Testis (tissue), 3 donors: Measurements from ENCODE around the gene HSD17B11. TPM values are rescaled to one million over a fixed set of nuclear protein-coding genes. Genes with fewer than 3 reads are reported as not detected.
"Not testable (repeated sequence)": the region's sequence is repeated elsewhere in the genome, so short reads cannot be mapped to it uniquely, and the experiment has no call there.

Experiments used
- DNase-seq: peaks from one replicate; pipeline ENCODE4 v3.0.0-alpha.2; 2019
- H3K27ac ChIP-seq, 2 donors: fragments of 200-600 bp; sonication (generic); one replicate each; pipeline ENCODE4 v1.5.1; 2019
- H3K27me3 ChIP-seq: fragments of 200-600 bp; sonication (generic); one replicate; pipeline ENCODE4 v1.5.1; 2019
- H3K36me3 ChIP-seq: fragments of 200-600 bp; sonication (generic); one replicate; pipeline ENCODE4 v1.5.1; 2017; ENCODE audit warnings: low read depth; ENCODE audit errors: missing control alignments
- H3K4me1 ChIP-seq: fragments of 200-600 bp; sonication (generic); one replicate; pipeline ENCODE4 v1.5.1; 2019
- H3K4me3 ChIP-seq, 2 donors: fragments of 200-600 bp; sonication (generic); one replicate each; pipeline ENCODE4 v1.5.1; 2017 to 2019
- H3K9me3 ChIP-seq: fragments of 200-600 bp; sonication (generic); one replicate; pipeline ENCODE4 v1.5.1; 2017
- CTCF ChIP-seq, 3 experiments: fragments of 450-650 bp in 2 of 3; fragments of 200-600 bp in 1 of 3; sonication (generic) in 1 of 3; IDR thresholded peaks; one replicate each; pipeline ENCODE4 v1.5.1; 2016 to 2019; ENCODE audit warnings: antibody characterized with exemption in 3 of 3, mild to moderate bottlenecking in 2 of 3, moderate library complexity in 1 of 3
- POLR2A ChIP-seq: fragments of 450-650 bp; IDR thresholded peaks from one replicate; pipeline ENCODE4 v1.6.1; 2017; ENCODE audit warnings: antibody characterized with exemption, mild to moderate bottlenecking, moderate library complexity
- WGBS, 2 donors: methylation state at CpG; one replicate each; pipeline ENCODE4 v1.1.5; 2018; 5-methylcytosine and 5-hydroxymethylcytosine counted together
- intact Hi-C: fragments of 100-400 bp; cut with DNase I; formaldehyde crosslinking; loops from one replicate; pipeline ENCODE4 v1.15.1; 2023; ENCODE audit warnings: low total_unique reads
- polyA plus RNA-seq: library from polyadenylated mRNA; stranded (reverse); fragments of 350-450 nt; fragmentation: Illumina TruSeq; extraction: RNeasy Lipid Tissue Mini Kit (QIAGEN cat#74804); gene quantifications from one replicate; pipeline ENCODE4 v1.2.3, GENCODE V29; 2014; ENCODE audit warnings: low read depth, low replicate concordance; ENCODE audit not compliant: insufficient read depth
- total RNA-seq, 2 donors: library from RNA; depleted of rRNA; stranded (reverse); fragments of >200 nt; gene quantifications; one replicate each; pipeline ENCODE4 v1.2.3, GENCODE V29; 2016

Gene HSD17B11
- total and polyA plus RNA-seq, 3 donors from 2014 or later: 21.3 to 24.2 (median 22.7) TPM

DNA sequence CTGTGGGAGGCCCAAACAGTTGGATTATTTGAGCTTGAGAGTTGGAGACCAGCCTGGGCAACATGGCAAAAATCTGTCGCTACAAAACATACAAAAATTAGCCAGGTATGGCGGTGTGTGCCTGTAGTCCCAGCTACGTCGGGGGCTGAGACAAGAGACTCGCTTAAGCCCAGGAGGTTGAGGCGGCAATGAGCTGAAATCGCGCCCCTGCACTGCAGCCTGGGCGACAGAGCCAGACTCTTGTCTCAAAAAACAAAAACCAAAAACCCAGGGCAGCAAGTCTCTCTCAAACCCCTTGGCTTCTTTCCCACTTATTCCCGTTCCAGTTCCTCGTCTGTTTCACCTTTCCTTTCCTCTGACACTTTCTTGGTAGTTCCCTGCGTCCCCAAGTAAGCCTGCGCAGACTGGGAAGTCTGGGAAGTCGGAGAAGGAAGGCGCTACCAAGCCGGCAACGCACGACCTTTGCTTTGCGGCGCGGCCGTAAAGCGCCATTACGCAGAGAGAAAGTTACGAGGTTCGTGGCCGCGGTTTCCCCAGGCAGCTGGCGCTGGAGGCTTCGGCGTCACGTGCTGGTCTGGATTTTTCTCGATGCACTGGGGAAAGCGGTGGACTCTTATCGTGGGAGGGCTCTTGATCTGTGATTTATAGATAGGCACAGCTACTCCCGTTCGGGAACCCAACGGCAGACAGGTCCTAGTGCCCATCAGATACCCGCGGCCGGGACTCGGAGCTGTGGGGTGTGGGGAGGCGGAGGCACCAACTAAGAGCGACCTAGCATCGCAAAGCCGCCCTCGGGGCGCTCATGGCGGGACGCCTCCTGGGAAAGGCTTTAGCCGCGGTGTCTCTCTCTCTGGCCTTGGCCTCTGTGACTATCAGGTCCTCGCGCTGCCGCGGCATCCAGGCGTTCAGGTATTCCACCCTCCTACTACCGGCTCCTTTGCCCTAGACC is 31.4 kb upstream of the HSD17B11 start, which contains the start of gene NUDT9:
TSS of gene NUDT9 (plus strand) at position 470 of the 949 bp plus-strand sequence. CDS start at position 803, 333 bp downstream.
- intact Hi-C loops: no loop called here
- TF ChIP-seq CTCF (IDR thresholded peaks at IDR 0.05): no peak
- TF ChIP-seq POLR2A: no peak
- peak within 1 kb of the TSS; percentile 80 to 92 for H3K4me3 ChIP-seq
- peak; percentile 98 for DNase-seq
- no peaks in the 10 kb centered on the region for H3K9me3 ChIP-seq
- WGBS, 2 donors: 0 to 1% methylated on average over 41 to 56 of the region's 58 CpGs
- peaks cover 14% of the 10 kb centered on the region for H3K4me1 ChIP-seq
- no peaks in the 10 kb centered on the region for H3K36me3 ChIP-seq
- peak within 1 kb of the TSS; percentile 85 to 95 for H3K27ac ChIP-seq
- no peaks in the 10 kb centered on the region for H3K27me3 ChIP-seq

GRCh38 chr4:87420276-87420830 is 29.4 kb upstream of the HSD17B11 start:
- intact Hi-C loops: no loop called here
- Histone ChIP-seq H3K4me3 (no peak overlapping the region), H3K27ac (no peak overlapping the region), H3K36me3 (no peaks in the 10 kb centered on the region), H3K27me3 (no peaks in the 10 kb centered on the region), H3K4me1 (peaks cover 14% of the 10 kb centered on the region), H3K9me3 (no peaks in the 10 kb centered on the region)
- no peak for DNase-seq
- 45 to 58% methylated on average over 4 of the region's 4 CpGs for WGBS, 2 donors
- TF ChIP-seq CTCF (IDR thresholded peaks at IDR 0.05): no peak
- TF ChIP-seq POLR2A: no peak

GRCh38 chr4:87419578-87420249 is 28.7 kb upstream of the HSD17B11 start:
- no peaks in the 10 kb centered on the region for H3K27me3 ChIP-seq
- H3K4me1 ChIP-seq: peaks cover 12% of the 10 kb centered on the region
- 24 to 34% methylated on average over 5 of the region's 5 CpGs for WGBS, 2 donors
- no peak overlapping the region for H3K27ac ChIP-seq
- no peaks in the 10 kb centered on the region for H3K36me3 ChIP-seq
- intact Hi-C loops: no loop called here
- no peak overlapping the region for H3K4me3 ChIP-seq
- no peaks in the 10 kb centered on the region for H3K9me3 ChIP-seq
- no peak for TF ChIP-seq POLR2A
- TF ChIP-seq CTCF (IDR thresholded peaks at IDR 0.05): no peak
- no peak for DNase-seq

DNA sequence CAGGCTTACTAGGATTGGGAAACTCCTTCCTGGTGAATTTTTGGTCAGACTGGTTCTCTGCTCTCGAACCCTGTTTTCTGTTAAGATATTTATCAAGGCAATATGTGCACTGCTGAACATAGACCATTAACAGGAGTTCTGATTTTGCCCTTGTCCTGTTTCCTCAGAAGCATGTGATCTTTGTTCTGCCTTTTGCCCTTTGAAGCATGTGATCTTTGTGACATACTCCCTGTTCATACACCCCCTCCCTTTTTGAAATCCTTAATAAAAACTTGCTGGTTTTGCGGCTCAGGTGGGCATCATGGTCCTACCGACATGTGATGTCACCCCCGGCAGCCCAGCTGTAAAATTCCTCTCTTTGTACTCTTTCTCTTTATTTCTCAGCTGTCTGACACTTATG is 27.4 kb upstream of the HSD17B11 start:
- H3K4me1 ChIP-seq, H3K9me3 ChIP-seq, H3K27me3 ChIP-seq, DNase-seq, intact Hi-C loops, H3K36me3 ChIP-seq, H3K4me3 ChIP-seq, H3K27ac ChIP-seq: not testable (repeated sequence)
- 89 to 95% methylated on average over 4 of the region's 4 CpGs for WGBS, 2 donors

- Histone ChIP-seq H3K4me1 (no peaks in the 10 kb centered on the region), H3K4me3 (no peak overlapping the region), H3K27me3 (no peaks in the 10 kb centered on the region), H3K9me3 (no peaks in the 10 kb centered on the region), H3K36me3 (no peaks in the 10 kb centered on the region), H3K27ac (no peak overlapping the region)
- no peak for DNase-seq
- 64 to 77% methylated on average over 3 of the region's 3 CpGs for WGBS, 2 donors
- TF ChIP-seq CTCF (IDR thresholded peaks at IDR 0.05) (no peak), POLR2A (no peak)
- intact Hi-C loops: no loop called here
Observed at GRCh38 chr4:87416965-87417364, 26.0 kb upstream of the HSD17B11 start.
